Upper lobe of left lung (tissue), 6 donors: Measurements from ENCODE around the gene NEURL3. TPM values are rescaled to one million over a fixed set of nuclear protein-coding genes. Genes with fewer than 3 reads are reported as not detected.

Experiments used
- ATAC-seq, 2 donors: fragments of 200-7000 bp; cut with Tn5 transposase; one replicate each; pipeline ENCODE4 v1.9.1; 2022; ENCODE audit warnings: mild to moderate bottlenecking in 2 of 2, moderate library complexity in 2 of 2; ENCODE audit not compliant: low FRiP score in 2 of 2
- DNase-seq, 2 donors: peaks; one replicate each; pipeline ENCODE4 v3.0.0-alpha.2; 2019 to 2020
- H3K27ac ChIP-seq, 4 donors: fragments of 200-600 bp; sonication (generic); one replicate each; pipeline ENCODE4 v1.5.1; 2016 to 2019
- H3K27me3 ChIP-seq, 4 donors: fragments of 200-600 bp; sonication (generic); one replicate each; pipeline ENCODE4 v1.5.1; 2017 to 2019
- H3K36me3 ChIP-seq, 4 donors: fragments of 200-600 bp; sonication (generic); one replicate each; pipeline ENCODE4 v1.5.1; 2016 to 2019
- H3K4me1 ChIP-seq, 4 donors: fragments of 200-600 bp; sonication (generic); one replicate each; pipeline ENCODE4 v1.5.1; 2018 to 2019
- H3K4me3 ChIP-seq, 4 donors: fragments of 200-600 bp; sonication (generic); one replicate each; pipeline ENCODE4 v1.5.1; 2017 to 2019; ENCODE audit warnings: mild to moderate bottlenecking in 2 of 4, moderate library complexity in 1 of 4
- H3K9me3 ChIP-seq, 4 donors: fragments of 200-600 bp; sonication (generic); one replicate each; pipeline ENCODE4 v1.5.1; 2018 to 2019
- EP300 ChIP-seq, 4 donors: sonication (generic); formaldehyde crosslinking; IDR thresholded peaks; one replicate each; pipeline ENCODE4 v1.5.1; 2017; ENCODE audit warnings: antibody characterized with exemption in 4 of 4, control low read depth in 2 of 4
- POLR2A ChIP-seq, 4 donors: fragments of 450-650 bp; IDR thresholded peaks; one replicate each; pipeline ENCODE4 v1.5.1; 2016 to 2017; ENCODE audit warnings: antibody characterized with exemption in 4 of 4, mild to moderate bottlenecking in 2 of 4
- POLR2AphosphoS5 ChIP-seq, 2 donors: sonication (generic); formaldehyde crosslinking; IDR thresholded peaks; one replicate each; pipeline ENCODE4 v1.5.1; 2017; ENCODE audit warnings: antibody characterized with exemption in 2 of 2
- WGBS, 2 donors: methylation state at CpG; one replicate each; pipeline ENCODE4 v1.1.5; 2017 to 2018; 5-methylcytosine and 5-hydroxymethylcytosine counted together
- total RNA-seq, 6 donors: library from RNA; depleted of rRNA in 4 of 6; stranded (reverse); fragments of >200 nt in 4 of 6; gene quantifications; one replicate each; pipeline versions ENCODE4 v1.1.0 to v1.2.1, GENCODE V29; 2016 to 2021
- TF ChIP-seq, protein P1 (sequence below), 6 experiments: fragments of 450-650 bp in 4 of 6; fragments of 200-600 bp in 2 of 6; sonication (generic) in 2 of 6; IDR thresholded peaks; one replicate each; pipeline ENCODE4 v1.5.1; 2016 to 2019; ENCODE audit warnings: antibody characterized with exemption in 6 of 6
- donor health status: DM: no; HTN: no; CAD: no; lungs with moderate emphysema.
- donor health status: DM: no; HTN: yes; CAD: no; lungs with severe emphysema.

Gene NEURL3
- total RNA-seq, 6 donors from 2014 or later, result 0.61 to 2.6 (median 1.1) TPM; not detected in 3

DNA sequence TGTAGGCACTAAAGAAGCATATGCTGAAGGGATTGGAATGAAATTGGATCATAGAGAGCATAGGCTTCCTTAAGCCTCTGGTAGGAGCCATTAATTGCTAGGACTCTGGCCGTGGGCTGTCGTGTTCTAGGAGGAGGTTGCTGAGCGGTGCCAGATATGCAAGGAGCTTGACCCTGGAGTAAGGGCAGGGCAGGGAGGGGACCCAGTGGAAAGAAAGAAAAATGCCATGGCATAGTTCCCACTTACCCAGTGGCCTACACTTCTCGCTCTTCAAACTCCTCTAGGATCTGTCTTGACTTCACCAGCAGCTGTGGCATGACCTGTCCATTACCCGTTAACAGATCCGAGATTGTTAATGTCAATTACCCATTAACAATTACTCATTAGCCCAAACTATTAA is 53.1 kb downstream of the NEURL3 start:
- peak; percentile 26 to 27 for ATAC-seq
- no peaks in the 10 kb centered on the region for H3K9me3 ChIP-seq
- no peaks in the 10 kb centered on the region for H3K36me3 ChIP-seq
- H3K4me3 ChIP-seq, result no peak overlapping the region
- H3K4me1 ChIP-seq, result no peaks in the 10 kb centered on the region
- TF ChIP-seq POLR2A (IDR thresholded peaks at IDR 0.05), result no peak
- no peak for TF ChIP-seq EP300 (IDR thresholded peaks at IDR 0.05)
- no peak for TF ChIP-seq POLR2AphosphoS5 (IDR thresholded peaks at IDR 0.05)
- TF ChIP-seq, protein P1, sequence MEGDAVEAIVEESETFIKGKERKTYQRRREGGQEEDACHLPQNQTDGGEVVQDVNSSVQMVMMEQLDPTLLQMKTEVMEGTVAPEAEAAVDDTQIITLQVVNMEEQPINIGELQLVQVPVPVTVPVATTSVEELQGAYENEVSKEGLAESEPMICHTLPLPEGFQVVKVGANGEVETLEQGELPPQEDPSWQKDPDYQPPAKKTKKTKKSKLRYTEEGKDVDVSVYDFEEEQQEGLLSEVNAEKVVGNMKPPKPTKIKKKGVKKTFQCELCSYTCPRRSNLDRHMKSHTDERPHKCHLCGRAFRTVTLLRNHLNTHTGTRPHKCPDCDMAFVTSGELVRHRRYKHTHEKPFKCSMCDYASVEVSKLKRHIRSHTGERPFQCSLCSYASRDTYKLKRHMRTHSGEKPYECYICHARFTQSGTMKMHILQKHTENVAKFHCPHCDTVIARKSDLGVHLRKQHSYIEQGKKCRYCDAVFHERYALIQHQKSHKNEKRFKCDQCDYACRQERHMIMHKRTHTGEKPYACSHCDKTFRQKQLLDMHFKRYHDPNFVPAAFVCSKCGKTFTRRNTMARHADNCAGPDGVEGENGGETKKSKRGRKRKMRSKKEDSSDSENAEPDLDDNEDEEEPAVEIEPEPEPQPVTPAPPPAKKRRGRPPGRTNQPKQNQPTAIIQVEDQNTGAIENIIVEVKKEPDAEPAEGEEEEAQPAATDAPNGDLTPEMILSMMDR (IDR thresholded peaks at IDR 0.05), result no peak
- 83 to 88% methylated on average over 6 of the region's 6 CpGs for WGBS, 2 donors
- no peaks in the 10 kb centered on the region for H3K27me3 ChIP-seq
- H3K27ac ChIP-seq, result no peak overlapping the region
- DNase-seq, result no peak

DNA sequence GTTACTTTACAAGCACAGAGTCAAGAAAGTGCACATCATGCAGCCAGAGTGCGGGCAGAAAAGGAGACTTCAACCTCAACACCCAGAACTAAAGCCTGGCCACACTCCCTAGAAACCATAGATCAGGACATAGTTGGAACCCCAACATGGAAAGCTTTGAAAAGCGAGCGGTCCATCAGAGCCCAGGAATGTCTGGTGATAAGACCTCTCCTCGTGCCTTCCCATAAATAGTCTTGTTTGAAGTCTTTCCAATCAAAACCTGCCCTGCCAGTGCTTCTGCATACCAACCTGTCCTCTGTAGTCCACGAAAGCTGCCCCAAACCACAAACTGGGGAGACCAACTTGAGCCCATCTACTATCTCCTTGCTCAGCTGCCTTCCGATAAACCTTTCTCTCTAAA is 55.5 kb downstream of the NEURL3 start:
- ATAC-seq (no peak), DNase-seq (no peak)
- H3K9me3 ChIP-seq, result no peaks in the 10 kb centered on the region
- H3K27me3 ChIP-seq, result no peaks in the 10 kb centered on the region
- WGBS, 2 donors, result 69 to 75% methylated on average over 5 to 6 of the region's 6 CpGs
- no peaks in the 10 kb centered on the region for H3K36me3 ChIP-seq
- no peak for TF ChIP-seq EP300 (IDR thresholded peaks at IDR 0.05)
- no peak for TF ChIP-seq POLR2AphosphoS5 (IDR thresholded peaks at IDR 0.05)
- TF ChIP-seq POLR2A (IDR thresholded peaks at IDR 0.05), result no peak
- TF ChIP-seq, protein P1 (IDR thresholded peaks at IDR 0.05), result no peak
- H3K27ac ChIP-seq, result no peak overlapping the region
- no peaks in the 10 kb centered on the region for H3K4me1 ChIP-seq
- H3K4me3 ChIP-seq, result no peak overlapping the region

DNA sequence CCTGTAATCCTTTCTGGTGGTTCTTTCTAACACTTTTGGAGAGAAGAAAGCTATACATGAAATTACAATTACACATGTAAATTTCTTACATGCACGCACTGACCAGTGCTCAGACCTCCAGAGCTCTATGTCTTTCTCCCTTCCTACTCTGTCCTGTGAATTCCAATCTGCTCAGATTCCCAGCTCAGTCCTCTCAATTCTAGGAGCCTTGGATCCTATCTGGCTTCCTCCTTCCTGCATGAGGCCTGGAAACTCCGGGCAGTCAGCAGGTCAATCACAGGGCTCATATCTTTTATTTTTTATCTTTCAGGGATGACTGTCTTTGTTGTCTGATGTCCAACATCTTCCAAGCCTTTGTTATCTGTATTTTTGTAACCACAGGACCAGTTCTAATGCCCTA is 56.0 kb downstream of the NEURL3 start:
- Histone ChIP-seq H3K9me3 (no peaks in the 10 kb centered on the region), H3K27me3 (no peaks in the 10 kb centered on the region), H3K4me3 (no peak overlapping the region), H3K36me3 (no peaks in the 10 kb centered on the region), H3K4me1 (no peaks in the 10 kb centered on the region), H3K27ac (no peak overlapping the region)
- DNase-seq, result no peak
- 68 to 86% methylated on average over 2 of the region's 2 CpGs for WGBS, 2 donors
- no peak for ATAC-seq
- TF ChIP-seq POLR2A (IDR thresholded peaks at IDR 0.05) (no peak), POLR2AphosphoS5 (IDR thresholded peaks at IDR 0.05) (no peak), EP300 (IDR thresholded peaks at IDR 0.05) (no peak)
- TF ChIP-seq, protein P1 (IDR thresholded peaks at IDR 0.05), result no peak

DNA sequence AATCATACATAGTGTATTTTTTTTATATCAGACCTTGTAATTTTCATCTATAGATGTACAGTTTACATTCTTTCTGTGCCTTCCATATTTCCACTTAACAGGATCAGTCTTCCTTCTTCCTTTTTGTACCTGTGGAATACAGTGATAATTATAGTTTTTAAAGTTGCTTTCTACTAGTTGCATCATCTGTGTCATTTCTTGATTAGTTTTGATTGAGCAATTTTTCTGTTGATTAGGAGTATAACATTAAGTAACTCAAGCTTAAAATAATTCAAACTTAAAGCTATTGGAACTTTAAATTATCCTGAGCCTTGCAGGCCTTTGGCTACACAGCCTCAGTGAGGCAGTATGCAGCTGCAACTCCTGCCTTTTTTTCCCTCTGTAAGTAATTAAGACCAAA is 57.4 kb downstream of the NEURL3 start:
- Histone ChIP-seq H3K27me3 (no peaks in the 10 kb centered on the region), H3K9me3 (no peaks in the 10 kb centered on the region), H3K4me1 (no peaks in the 10 kb centered on the region), H3K36me3 (no peaks in the 10 kb centered on the region), H3K27ac (no peak overlapping the region), H3K4me3 (no peak overlapping the region)
- no peak for DNase-seq
- TF ChIP-seq POLR2A (IDR thresholded peaks at IDR 0.05) (no peak), POLR2AphosphoS5 (IDR thresholded peaks at IDR 0.05) (no peak), EP300 (IDR thresholded peaks at IDR 0.05) (no peak)
- TF ChIP-seq, protein P1 (IDR thresholded peaks at IDR 0.05), result no peak
- ATAC-seq, result no peak

Other genes with a start within 250 kb of the NEURL3 start
- 10 to 100 TPM; 21.0 to 75.8 (median 44.8) TPM for gene TMEM127, start 239.4 kb downstream of the NEURL3 start, total RNA-seq
- gene CIAO1, start 239.1 kb downstream of the NEURL3 start, total RNA-seq, result 100 to 1,000 TPM in 3 of 6 donors, 10 to 100 TPM in 3; 69.0 to 169 (median 91.0) TPM
- gene SNRNP200, start 199.8 kb downstream of the NEURL3 start, total RNA-seq, result 100 to 1,000 TPM in 2 of 6 donors, 10 to 100 TPM in 4; 80.9 to 177 (median 90.9) TPM
- 1 to 10 TPM in 5 of 6 donors, under 1 TPM in 1; 0.57 to 5.5 (median 1.9) TPM for gene ITPRIPL1, start 180.0 kb downstream of the NEURL3 start, total RNA-seq
- 1 to 10 TPM; 1.0 to 2.6 (median 1.7) TPM for gene NCAPH, start 169.6 kb downstream of the NEURL3 start, total RNA-seq
- 10 to 100 TPM; 18.6 to 57.2 (median 39.7) TPM for gene ARID5A, start 31.4 kb upstream of the NEURL3 start, total RNA-seq
- gene KANSL3, start 133.0 kb upstream of the NEURL3 start, total RNA-seq, result 100 to 1,000 TPM in 1 of 6 donors, 10 to 100 TPM in 5; 41.3 to 133 (median 53.0) TPM
- gene FER1L5, start 137.4 kb upstream of the NEURL3 start, total RNA-seq, result 1 to 10 TPM in 1 of 6 donors, under 1 TPM in 5; 0.15 to 5.2 (median 0.43) TPM
- gene LMAN2L, start 234.7 kb upstream of the NEURL3 start, total RNA-seq, result 10 to 100 TPM; 11.5 to 18.9 (median 15.2) TPM